GM12878 (cell line): Measurements from ENCODE around the gene PPP1R26. TPM values are rescaled to one million over a fixed set of nuclear protein-coding genes. Genes with fewer than 3 reads are reported as not detected.

Source experiments
- ATAC-seq: fragments of 200-7000 bp; cut with Tn5 transposase; 3 replicates; pipeline ENCODE4 v1.9.1; 2020; ENCODE audit warnings: mild to moderate bottlenecking, moderate library complexity
- BruUV-seq: library from RNA; stranded (reverse); fragments of 400-500 nt; replicated peaks from 2 replicates; lab custom pipeline; 2021; lab: Mats Ljungman, UMichigan
- CTCF ChIA-PET: fragments of 300-600 bp; sonication (Branson Sonifier 250); formaldehyde crosslinking; extraction: SDS; loops from one replicate; lab custom pipeline; 2021; ENCODE audit warnings: inconsistent platforms; lab: Yijun Ruan, JAX
- POLR2A ChIA-PET: fragments of 350-600 bp; formaldehyde crosslinking; extraction: SDS; loops from one replicate; lab custom pipeline; 2021; ENCODE audit warnings: inconsistent platforms; lab: Charles Lee
- RAD21 ChIA-PET: fragments of 300-600 bp; sonication (Branson Sonifier 250); formaldehyde crosslinking; loops from one replicate; lab custom pipeline; 2023; ENCODE audit warnings: antibody characterized with exemption; ENCODE audit not compliant: unreplicated experiment; lab: Charles Lee
- SMC1A ChIA-PET: fragments of 300-600 bp; sonication (Branson Sonifier 250); formaldehyde crosslinking; loops from one replicate; lab custom pipeline; 2023; ENCODE audit not compliant: unreplicated experiment, uncharacterized antibody; lab: Charles Lee
- DNase-seq: peaks from one replicate; pipeline ENCODE4 v3.0.0-alpha.2; 2011; ENCODE audit warnings: low read depth, low spot score
- FAIRE-seq: peaks from 3 replicates; lab custom pipeline; 2011; peaks lifted over from hg19 to GRCh38; lab: Jason Lieb, UNC
- H2AFZ ChIP-seq: 2 replicates; pipeline ENCODE4 v1.6.0; 2011; ENCODE audit warnings: low read depth, low read length, control low read depth; ENCODE audit not compliant: control insufficient read depth
- H3K27ac ChIP-seq: 2 replicates; pipeline ENCODE4 v1.5.1; 2011; ENCODE audit warnings: control low read depth; ENCODE audit not compliant: control insufficient read depth, insufficient read depth
- H3K27me3 ChIP-seq, 2 experiments: replicated peaks in 1 of 2; 2 replicates each; pipeline versions ENCODE4 v1.6.0 to v1.6.1; 2011; ENCODE audit warnings: low read length in 1 of 2; ENCODE audit not compliant: control insufficient read depth in 2 of 2, insufficient read depth in 2 of 2
- H3K36me3 ChIP-seq, 2 experiments: 2 replicates each; pipeline ENCODE4 v1.5.1; 2011; ENCODE audit warnings: low read length in 1 of 2; ENCODE audit not compliant: control insufficient read depth in 2 of 2, insufficient read depth in 2 of 2
- H3K4me1 ChIP-seq: 2 replicates; pipeline ENCODE4 v1.6.1; 2011; ENCODE audit warnings: mild to moderate bottlenecking, low read length, moderate library complexity, mixed read lengths; ENCODE audit not compliant: control insufficient read depth, insufficient read depth
- H3K4me2 ChIP-seq: 2 replicates; pipeline ENCODE4 v1.6.0; 2011; ENCODE audit warnings: control low read depth; ENCODE audit not compliant: control insufficient read depth, insufficient read depth
- H3K4me3 ChIP-seq: fragments of 200-600 bp; sonication (generic); 2 replicates; pipeline ENCODE4 v1.5.1; 2016
- H3K79me2 ChIP-seq: 2 replicates; pipeline ENCODE4 v1.6.0; 2011; ENCODE audit warnings: low read length; ENCODE audit not compliant: control insufficient read depth, insufficient read depth
- H3K9ac ChIP-seq: 2 replicates; pipeline ENCODE4 v1.8.0; 2011; ENCODE audit warnings: low read length, control low read depth, mixed read lengths; ENCODE audit not compliant: control insufficient read depth, insufficient read depth
- H3K9me3 ChIP-seq: replicated peaks from 3 replicates; pipeline ENCODE4 v1.5.1; 2011; ENCODE audit warnings: mild to moderate bottlenecking, low read length; ENCODE audit not compliant: control insufficient read depth, insufficient read depth
- H4K20me1 ChIP-seq: 2 replicates; pipeline ENCODE4 v1.6.0; 2011; ENCODE audit not compliant: control insufficient read depth, insufficient read depth
- CBX5 ChIP-seq: sonication (generic); IDR thresholded peaks from 2 replicates; pipeline ENCODE4 v1.6.1; 2016; ENCODE audit warnings: low read depth, moderate library complexity, mild to moderate bottlenecking, inconsistent platforms
- CREM ChIP-seq: IDR thresholded peaks from 2 replicates; pipeline ENCODE4 v1.6.1; 2014; ENCODE audit warnings: antibody characterized with exemption, low read depth
- E2F4 ChIP-seq: IDR thresholded peaks from 2 replicates; pipeline ENCODE4 v1.6.1; 2012; ENCODE audit warnings: low read depth, low read length, improper control_type of control experiment
- FOXK2 ChIP-seq: fragments of 450-650 bp; IDR thresholded peaks from 2 replicates; pipeline ENCODE4 v1.6.1; 2017; ENCODE audit warnings: mild to moderate bottlenecking, moderate library complexity
- NFIC ChIP-seq: IDR thresholded peaks from 2 replicates; pipeline ENCODE4 v1.6.1; 2012; ENCODE audit warnings: low read depth, mild to moderate bottlenecking, inconsistent platforms, low read length, moderate library complexity
- NR2F1 ChIP-seq: fragments of 450-650 bp; conservative IDR thresholded peaks from 2 replicates; pipeline ENCODE4 v1.6.1; 2017; ENCODE audit warnings: mild to moderate bottlenecking
- PKNOX1 ChIP-seq: fragments of 450-650 bp; IDR thresholded peaks from 2 replicates; pipeline ENCODE4 v1.6.1; 2016; ENCODE audit warnings: mild to moderate bottlenecking
- SMAD5 ChIP-seq: IDR thresholded peaks from 2 replicates; pipeline ENCODE4 v1.6.1; 2016; ENCODE audit warnings: antibody characterized with exemption, low read depth
- TCF12 ChIP-seq: IDR thresholded peaks from 2 replicates; pipeline ENCODE4 v1.6.1; 2011; ENCODE audit warnings: low read depth, mild to moderate bottlenecking, low read length
- WGBS: methylation state at CpG from one replicate; pipeline ENCODE4 v1.1.6; 2016; ENCODE audit warnings: low lambda C conversion rate; ENCODE audit not compliant: insufficient replicate concordance, insufficient coverage; ENCODE audit errors: missing lambda C conversion rate; 5-methylcytosine and 5-hydroxymethylcytosine counted together
- in situ Hi-C: fragments of 300-500 bp; cut with MboI; formaldehyde crosslinking; loops from 9 replicates; pipeline ENCODE4 v1.14.3; 2018; ENCODE audit warnings: mixed read lengths
- intact Hi-C: fragments of 100-400 bp; cut with micrococcal nuclease; formaldehyde crosslinking; loops from one replicate; pipeline ENCODE4 v1.14.2; 2022; ENCODE audit not compliant: unreplicated experiment
- polyA plus RNA-seq, 11 experiments: library from polyadenylated mRNA; depleted of rRNA in 4 of 11; unstranded in 6 of 11; stranded (reverse) in 5 of 11; fragments of >200 nt; fragmentation: Nextera tagmentation in 4 of 11; fragmentation: Illumina TruSeq in 1 of 11; extraction: Ambion mirVana in 4 of 11; extraction: Trizol in 1 of 11; gene quantifications; 1 replicate in 1 of 11; 2 replicates in 10 of 11; pipeline versions ENCODE4 v1.2.1 to v1.2.3, GENCODE V29; 2011 to 2016; ENCODE audit warnings: inconsistent platforms in 2 of 11, missing spikeins in 2 of 11, low read depth in 1 of 11
- total RNA-seq, 4 experiments: library from RNA; depleted of rRNA in 3 of 4; stranded (reverse); fragments of >200 nt in 3 of 4; fragmentation: Illumina TruSeq in 1 of 4; extraction: Trizol in 1 of 4; gene quantifications; 2 replicates each; pipeline versions ENCODE4 v1.2.1 to v1.2.3, GENCODE V29; 2013 to 2021
- TF ChIP-seq, protein P1 (sequence below): fragments of 450-650 bp; IDR thresholded peaks from 2 replicates; pipeline ENCODE4 v1.6.1; 2018; ENCODE audit warnings: mild to moderate bottlenecking, low read depth, moderate library complexity; ENCODE audit not compliant: partially characterized antibody

PPP1R26 gene
- total and polyA plus RNA-seq, 10 of the 15 experiments (the other 5 are each of a cell fraction or from before 2014, with no cell fraction given), result 0.02 to 1.9 (median 0.18) TPM

DNA sequence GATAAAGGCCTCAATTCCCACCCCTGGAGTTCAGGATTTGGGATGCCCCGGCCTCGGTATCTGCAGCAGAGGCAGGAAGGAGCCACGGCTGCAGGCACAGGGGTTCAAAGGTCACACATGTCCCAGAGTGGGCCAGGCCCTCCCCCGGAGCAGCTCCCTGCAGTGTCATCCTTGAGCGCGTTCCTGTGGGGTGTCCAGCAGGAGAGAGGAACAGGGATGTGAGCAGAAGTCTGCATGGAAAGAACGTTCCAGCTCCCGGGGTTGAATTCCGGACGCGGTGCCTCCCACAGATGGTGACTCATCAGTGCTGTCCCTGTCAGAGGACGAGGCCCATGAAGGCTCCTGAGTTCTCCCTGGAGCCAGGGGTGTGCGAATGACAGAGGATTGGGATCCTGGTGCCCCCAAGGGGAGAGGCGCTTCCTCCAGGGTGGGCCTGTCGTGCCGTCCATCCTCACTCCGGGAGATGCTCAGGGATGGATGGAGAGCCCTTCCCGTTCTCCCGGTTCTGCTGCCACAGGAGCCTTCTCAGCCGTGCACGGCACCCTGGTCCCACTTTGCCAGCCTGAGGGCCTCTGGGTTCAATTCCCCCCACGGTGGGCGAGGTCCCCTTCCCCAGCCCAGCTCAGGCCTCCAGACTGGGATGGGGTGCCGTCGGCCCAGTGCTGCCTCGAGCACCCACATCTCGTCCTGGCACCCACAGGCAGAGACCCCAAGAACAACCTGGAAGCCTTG, 44.7 kb downstream of the PPP1R26 start (continued):
- TF ChIP-seq FOXK2 (no peak), CBX5 (no peak), E2F4 (no peak), CREM (no peak)

- CTCF ChIA-PET, result interaction anchor here (0.6 kb wide), 1 partner anchor 11 kb away, joined by 4 read pairs; no protein-coding TSS in a partner anchor
- Histone ChIP-seq H3K27me3 (no peaks in the 10 kb centered on the region), H2AFZ (no peak overlapping the region), H3K36me3 (no peaks in the 10 kb centered on the region), H3K4me1 (no peaks in the 10 kb centered on the region), H3K9me3 (no peaks in the 10 kb centered on the region), H3K4me3 (no peak overlapping the region), H3K27ac (no peak overlapping the region), H3K79me2 (no peaks in the 10 kb centered on the region), H3K9ac (no peak overlapping the region), H4K20me1 (no peaks in the 10 kb centered on the region), H3K4me2 (no peak overlapping the region)
- intact Hi-C loops, result no loop called here
- WGBS, result 34% methylated on average over 29 of the region's 31 CpGs
- TF ChIP-seq PKNOX1 (no peak), TCF12 (no peak), NR2F1 (no peak), NFIC (no peak), SMAD5 (no peak)
- TF ChIP-seq, protein P1, sequence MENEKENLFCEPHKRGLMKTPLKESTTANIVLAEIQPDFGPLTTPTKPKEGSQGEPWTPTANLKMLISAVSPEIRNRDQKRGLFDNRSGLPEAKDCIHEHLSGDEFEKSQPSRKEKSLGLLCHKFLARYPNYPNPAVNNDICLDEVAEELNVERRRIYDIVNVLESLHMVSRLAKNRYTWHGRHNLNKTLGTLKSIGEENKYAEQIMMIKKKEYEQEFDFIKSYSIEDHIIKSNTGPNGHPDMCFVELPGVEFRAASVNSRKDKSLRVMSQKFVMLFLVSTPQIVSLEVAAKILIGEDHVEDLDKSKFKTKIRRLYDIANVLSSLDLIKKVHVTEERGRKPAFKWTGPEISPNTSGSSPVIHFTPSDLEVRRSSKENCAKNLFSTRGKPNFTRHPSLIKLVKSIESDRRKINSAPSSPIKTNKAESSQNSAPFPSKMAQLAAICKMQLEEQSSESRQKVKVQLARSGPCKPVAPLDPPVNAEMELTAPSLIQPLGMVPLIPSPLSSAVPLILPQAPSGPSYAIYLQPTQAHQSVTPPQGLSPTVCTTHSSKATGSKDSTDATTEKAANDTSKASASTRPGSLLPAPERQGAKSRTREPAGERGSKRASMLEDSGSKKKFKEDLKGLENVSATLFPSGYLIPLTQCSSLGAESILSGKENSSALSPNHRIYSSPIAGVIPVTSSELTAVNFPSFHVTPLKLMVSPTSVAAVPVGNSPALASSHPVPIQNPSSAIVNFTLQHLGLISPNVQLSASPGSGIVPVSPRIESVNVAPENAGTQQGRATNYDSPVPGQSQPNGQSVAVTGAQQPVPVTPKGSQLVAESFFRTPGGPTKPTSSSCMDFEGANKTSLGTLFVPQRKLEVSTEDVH, result no peak
- in situ Hi-C loops, result no loop called here
- POLR2A ChIA-PET, result interaction anchor here (0.6 kb wide), 1 partner anchor 588 kb away, joined by 6 read pairs; no protein-coding TSS in a partner anchor
- SMC1A ChIA-PET, result no interaction called here
- RAD21 ChIA-PET, result no interaction called here
- BruUV-seq, result no TSS peak
- no peak for DNase-seq
- no peak for FAIRE-seq
- ATAC-seq, result no peak
Observed at GRCh38 chr9:135525241-135526088, 45.9 kb downstream of the PPP1R26 start.
